Measurements from ENCODE around the gene F7. TPM values are rescaled to one million over a fixed set of nuclear protein-coding genes. Genes with fewer than 3 reads are reported as not detected.

F7 gene
- total RNA-seq, 1 donor from 2014 or later = not detected

GRCh38 chr13:113149711-113150549 lies 44.3 kb downstream of the F7 start:
- H3K27ac Mint-ChIP-seq (ENCODE audit: unreplicated experiment) = no peak overlapping the region
- H3K9me3 Mint-ChIP-seq (ENCODE audit: unreplicated experiment) = peaks cover 10% of the 10 kb centered on the region
- TF ChIP-seq, protein P1, sequence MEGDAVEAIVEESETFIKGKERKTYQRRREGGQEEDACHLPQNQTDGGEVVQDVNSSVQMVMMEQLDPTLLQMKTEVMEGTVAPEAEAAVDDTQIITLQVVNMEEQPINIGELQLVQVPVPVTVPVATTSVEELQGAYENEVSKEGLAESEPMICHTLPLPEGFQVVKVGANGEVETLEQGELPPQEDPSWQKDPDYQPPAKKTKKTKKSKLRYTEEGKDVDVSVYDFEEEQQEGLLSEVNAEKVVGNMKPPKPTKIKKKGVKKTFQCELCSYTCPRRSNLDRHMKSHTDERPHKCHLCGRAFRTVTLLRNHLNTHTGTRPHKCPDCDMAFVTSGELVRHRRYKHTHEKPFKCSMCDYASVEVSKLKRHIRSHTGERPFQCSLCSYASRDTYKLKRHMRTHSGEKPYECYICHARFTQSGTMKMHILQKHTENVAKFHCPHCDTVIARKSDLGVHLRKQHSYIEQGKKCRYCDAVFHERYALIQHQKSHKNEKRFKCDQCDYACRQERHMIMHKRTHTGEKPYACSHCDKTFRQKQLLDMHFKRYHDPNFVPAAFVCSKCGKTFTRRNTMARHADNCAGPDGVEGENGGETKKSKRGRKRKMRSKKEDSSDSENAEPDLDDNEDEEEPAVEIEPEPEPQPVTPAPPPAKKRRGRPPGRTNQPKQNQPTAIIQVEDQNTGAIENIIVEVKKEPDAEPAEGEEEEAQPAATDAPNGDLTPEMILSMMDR (IDR thresholded peaks at IDR 0.05; ENCODE audit: partially characterized antibody, unreplicated experiment) = no peak
- DNase-seq = no peak
- peaks cover 10% of the 10 kb centered on the region for H3K27me3 Mint-ChIP-seq (ENCODE audit: unreplicated experiment)
- H3K4me3 Mint-ChIP-seq (ENCODE audit: unreplicated experiment) = no peak overlapping the region
- H3K36me3 Mint-ChIP-seq (ENCODE audit: unreplicated experiment) = peaks cover 5% of the 10 kb centered on the region
- peaks cover 5% of the 10 kb centered on the region for H3K4me1 Mint-ChIP-seq (ENCODE audit: low read depth, unreplicated experiment)

DNA sequence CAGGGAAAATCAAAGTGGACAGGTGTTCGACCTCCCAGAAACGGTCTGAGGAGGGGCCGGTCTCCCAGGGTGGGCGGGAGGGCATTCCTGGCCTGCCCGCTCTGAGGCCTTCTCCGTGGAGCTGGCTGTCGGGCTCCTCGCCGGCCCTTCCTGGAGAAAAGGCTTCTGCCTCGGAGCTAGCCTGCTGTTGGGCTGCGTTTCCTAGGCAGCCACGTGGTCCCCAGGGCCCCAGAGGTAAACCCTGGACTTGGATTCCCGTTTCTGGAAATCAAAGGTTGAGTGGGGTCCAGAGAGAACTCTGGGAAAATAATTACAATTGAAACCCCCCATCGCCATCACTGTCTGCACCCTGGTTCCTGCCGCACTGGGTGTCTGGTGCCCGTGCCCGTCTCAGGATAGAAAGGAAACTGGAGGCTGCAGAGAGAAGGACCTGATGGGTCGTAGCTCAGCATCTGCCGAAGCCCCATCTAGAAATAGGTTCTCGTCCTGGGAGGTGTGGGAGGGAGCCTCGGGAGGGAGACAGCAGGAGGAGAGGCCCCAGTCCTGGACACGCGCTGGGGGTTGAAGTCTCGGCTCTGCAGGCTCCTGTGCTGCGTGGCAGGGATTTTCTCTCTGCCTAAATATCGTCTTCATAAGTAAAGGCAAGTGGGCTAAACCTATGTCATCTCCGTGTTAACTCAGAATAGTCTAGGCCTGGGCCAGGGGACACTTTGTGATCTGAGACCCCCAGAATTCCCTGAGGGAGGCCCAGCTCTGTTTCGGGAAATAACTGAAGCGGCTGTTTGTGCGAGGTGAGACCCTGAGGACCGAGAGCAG lies 45.2 kb downstream of the F7 start:
- Mint-ChIP-seq H3K4me3 (ENCODE audit: unreplicated experiment) (peak overlapping the region; percentile 38), H3K9me3 (ENCODE audit: unreplicated experiment) (peaks cover 10% of the 10 kb centered on the region)

DNA sequence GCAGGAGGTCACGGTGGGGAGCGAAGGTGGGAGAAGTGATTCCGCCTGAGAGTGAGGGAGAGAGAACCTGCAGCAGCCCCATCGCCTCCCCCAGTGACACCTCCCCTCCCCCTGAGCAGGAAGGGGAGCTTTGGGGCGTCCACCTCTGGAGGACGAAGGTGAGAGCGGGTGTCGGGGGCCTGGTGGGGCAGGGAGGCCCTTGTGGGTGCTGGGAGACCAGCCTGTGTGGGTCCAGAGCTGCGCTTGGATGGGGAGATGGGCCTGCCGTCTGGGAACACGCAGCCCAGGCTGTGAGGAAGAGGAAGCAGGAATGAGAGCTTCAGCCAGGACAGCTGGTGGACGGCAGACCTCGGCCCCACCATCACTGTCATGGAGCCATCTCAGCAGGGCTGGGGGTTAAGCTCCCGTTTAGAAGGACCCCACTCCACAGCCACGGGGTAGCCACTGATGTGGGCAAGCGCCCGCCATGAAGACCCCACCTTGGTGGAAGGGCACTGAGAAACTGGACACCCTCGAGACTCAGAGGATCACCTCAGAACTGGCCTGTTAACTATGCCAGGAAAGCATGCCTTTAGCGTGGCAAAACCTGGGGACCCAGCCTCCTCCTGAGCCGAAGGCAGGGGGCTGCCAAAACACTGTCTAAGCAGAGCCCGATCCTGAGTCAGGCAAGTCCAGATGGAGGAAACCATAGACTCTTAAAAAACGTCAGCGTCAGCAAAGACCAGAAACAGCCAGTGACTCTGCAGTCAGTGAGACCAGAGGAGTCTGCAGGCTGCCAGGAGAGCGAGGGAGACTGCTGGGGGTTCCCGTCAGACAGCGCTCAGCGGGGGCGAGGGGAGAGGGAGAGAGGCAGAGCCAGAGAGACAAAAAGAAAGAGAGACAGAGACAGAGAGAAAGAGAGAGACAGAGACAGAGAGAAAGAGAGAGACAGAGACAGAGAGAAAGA lies 46.4 kb downstream of the F7 start:
- Mint-ChIP-seq H3K27me3 (ENCODE audit: unreplicated experiment) (peaks cover 10% of the 10 kb centered on the region), H3K4me3 (ENCODE audit: unreplicated experiment) (peak overlapping the region; percentile 79), H3K4me1 (ENCODE audit: low read depth, unreplicated experiment) (peaks cover 5% of the 10 kb centered on the region), H3K27ac (ENCODE audit: unreplicated experiment) (peak overlapping the region; percentile 55), H3K36me3 (ENCODE audit: unreplicated experiment) (peaks cover 5% of the 10 kb centered on the region), H3K9me3 (ENCODE audit: unreplicated experiment) (peaks cover 10% of the 10 kb centered on the region)
- TF ChIP-seq, protein P1 (IDR thresholded peaks at IDR 0.05; ENCODE audit: partially characterized antibody, unreplicated experiment) = no peak
- DNase-seq = no peak

More for the DNA sequence above, 45.2 kb downstream of the F7 start:
- no peak for DNase-seq
- peaks cover 10% of the 10 kb centered on the region for H3K27me3 Mint-ChIP-seq (ENCODE audit: unreplicated experiment)
- TF ChIP-seq, protein P1 (IDR thresholded peaks at IDR 0.05; ENCODE audit: partially characterized antibody, unreplicated experiment) = no peak
- H3K27ac Mint-ChIP-seq (ENCODE audit: unreplicated experiment) = no peak overlapping the region
- H3K4me1 Mint-ChIP-seq (ENCODE audit: low read depth, unreplicated experiment) = peaks cover 5% of the 10 kb centered on the region
- H3K36me3 Mint-ChIP-seq (ENCODE audit: unreplicated experiment) = peaks cover 5% of the 10 kb centered on the region

- peaks cover 10% of the 10 kb centered on the region for H3K27me3 Mint-ChIP-seq (ENCODE audit: unreplicated experiment)
- H3K27ac Mint-ChIP-seq (ENCODE audit: unreplicated experiment) = peak overlapping the region; percentile 52
- H3K4me3 Mint-ChIP-seq (ENCODE audit: unreplicated experiment) = peak overlapping the region; percentile 88
- peaks cover 9% of the 10 kb centered on the region for H3K9me3 Mint-ChIP-seq (ENCODE audit: unreplicated experiment)
- peaks cover 5% of the 10 kb centered on the region for H3K36me3 Mint-ChIP-seq (ENCODE audit: unreplicated experiment)
- TF ChIP-seq, protein P1 (IDR thresholded peaks at IDR 0.05; ENCODE audit: partially characterized antibody, unreplicated experiment) = no peak
- DNase-seq = no peak
- peaks cover 8% of the 10 kb centered on the region for H3K4me1 Mint-ChIP-seq (ENCODE audit: low read depth, unreplicated experiment)
These were observed 47.0 kb downstream of the F7 start for GRCh38 chr13:113152691-113152983.
